GM06990 (cell line): Measurements from ENCODE around the gene RIOK3.

ENCODE experiments used
- DNase-seq: peaks from one replicate; pipeline ENCODE4 v3.0.0-alpha.2; 2011; ENCODE audit not compliant: insufficient read length; ENCODE audit errors: extremely low read depth
- H3K27me3 ChIP-seq: replicated peaks from 2 replicates; pipeline ENCODE4 v1.6.0; 2011; ENCODE audit warnings: low read length; ENCODE audit not compliant: control insufficient read depth, insufficient read depth
- H3K36me3 ChIP-seq: 2 replicates; pipeline ENCODE4 v1.5.1; 2011; ENCODE audit warnings: low read length; ENCODE audit not compliant: control insufficient read depth, insufficient read depth
- H3K4me3 ChIP-seq: replicated peaks from 2 replicates; pipeline ENCODE4 v1.5.1; 2011; ENCODE audit warnings: low read depth, mild to moderate bottlenecking, control low read depth, low read length
- TF ChIP-seq, protein P1 (sequence below): IDR thresholded peaks from 2 replicates; pipeline ENCODE4 v1.5.1; 2011; ENCODE audit warnings: low read length, control low read depth, mild to moderate bottlenecking, inconsistent platforms; ENCODE audit not compliant: insufficient read depth, poor library complexity, severe bottlenecking

RIOK3 gene

DNA sequence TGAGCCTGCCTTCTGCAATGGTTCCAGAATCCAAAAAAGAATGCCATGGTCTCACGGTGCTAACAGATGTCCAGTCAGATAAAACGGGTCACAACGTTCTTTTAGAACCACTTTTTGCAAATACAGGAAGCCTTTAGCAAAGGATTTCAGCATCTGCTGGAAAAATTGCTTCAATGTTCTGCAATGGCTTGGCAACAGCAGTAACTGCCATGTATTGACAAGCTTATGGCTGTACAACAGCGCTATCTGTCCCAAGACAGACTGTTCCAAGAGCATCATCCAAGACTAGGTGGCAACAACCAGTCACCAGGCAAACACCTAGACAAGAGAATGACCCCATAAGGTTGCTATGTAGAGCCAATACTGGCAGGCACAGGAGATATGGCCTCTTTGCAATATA lies 37.6 kb upstream of the RIOK3 start:
- Histone ChIP-seq H3K27me3 (no peaks in the 10 kb centered on the region), H3K36me3 (no peaks in the 10 kb centered on the region; the same call in 1 of the 2 replicates), H3K4me3 (no peak overlapping the region)
- no peak for DNase-seq
- TF ChIP-seq, protein P1, sequence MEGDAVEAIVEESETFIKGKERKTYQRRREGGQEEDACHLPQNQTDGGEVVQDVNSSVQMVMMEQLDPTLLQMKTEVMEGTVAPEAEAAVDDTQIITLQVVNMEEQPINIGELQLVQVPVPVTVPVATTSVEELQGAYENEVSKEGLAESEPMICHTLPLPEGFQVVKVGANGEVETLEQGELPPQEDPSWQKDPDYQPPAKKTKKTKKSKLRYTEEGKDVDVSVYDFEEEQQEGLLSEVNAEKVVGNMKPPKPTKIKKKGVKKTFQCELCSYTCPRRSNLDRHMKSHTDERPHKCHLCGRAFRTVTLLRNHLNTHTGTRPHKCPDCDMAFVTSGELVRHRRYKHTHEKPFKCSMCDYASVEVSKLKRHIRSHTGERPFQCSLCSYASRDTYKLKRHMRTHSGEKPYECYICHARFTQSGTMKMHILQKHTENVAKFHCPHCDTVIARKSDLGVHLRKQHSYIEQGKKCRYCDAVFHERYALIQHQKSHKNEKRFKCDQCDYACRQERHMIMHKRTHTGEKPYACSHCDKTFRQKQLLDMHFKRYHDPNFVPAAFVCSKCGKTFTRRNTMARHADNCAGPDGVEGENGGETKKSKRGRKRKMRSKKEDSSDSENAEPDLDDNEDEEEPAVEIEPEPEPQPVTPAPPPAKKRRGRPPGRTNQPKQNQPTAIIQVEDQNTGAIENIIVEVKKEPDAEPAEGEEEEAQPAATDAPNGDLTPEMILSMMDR, result no peak

- TF ChIP-seq, protein P1, result no peak
- no peak for DNase-seq
These were observed 36.8 kb upstream of the RIOK3 start for GRCh38 chr18:23416298-23416697.

GRCh38 chr18:23421277-23421676 lies 31.8 kb upstream of the RIOK3 start:
- Histone ChIP-seq H3K36me3 (no peaks in the 10 kb centered on the region), H3K4me3 (no peak overlapping the region), H3K27me3 (no peaks in the 10 kb centered on the region)
- TF ChIP-seq, protein P1, result no peak
- no peak for DNase-seq

More at GRCh38 chr18:23416298-23416697, 36.8 kb upstream of the RIOK3 start:
- no peaks in the 10 kb centered on the region; the same call in 1 of the 2 replicates for H3K36me3 ChIP-seq
- H3K27me3 ChIP-seq, result no peaks in the 10 kb centered on the region
- no peak overlapping the region for H3K4me3 ChIP-seq

DNA sequence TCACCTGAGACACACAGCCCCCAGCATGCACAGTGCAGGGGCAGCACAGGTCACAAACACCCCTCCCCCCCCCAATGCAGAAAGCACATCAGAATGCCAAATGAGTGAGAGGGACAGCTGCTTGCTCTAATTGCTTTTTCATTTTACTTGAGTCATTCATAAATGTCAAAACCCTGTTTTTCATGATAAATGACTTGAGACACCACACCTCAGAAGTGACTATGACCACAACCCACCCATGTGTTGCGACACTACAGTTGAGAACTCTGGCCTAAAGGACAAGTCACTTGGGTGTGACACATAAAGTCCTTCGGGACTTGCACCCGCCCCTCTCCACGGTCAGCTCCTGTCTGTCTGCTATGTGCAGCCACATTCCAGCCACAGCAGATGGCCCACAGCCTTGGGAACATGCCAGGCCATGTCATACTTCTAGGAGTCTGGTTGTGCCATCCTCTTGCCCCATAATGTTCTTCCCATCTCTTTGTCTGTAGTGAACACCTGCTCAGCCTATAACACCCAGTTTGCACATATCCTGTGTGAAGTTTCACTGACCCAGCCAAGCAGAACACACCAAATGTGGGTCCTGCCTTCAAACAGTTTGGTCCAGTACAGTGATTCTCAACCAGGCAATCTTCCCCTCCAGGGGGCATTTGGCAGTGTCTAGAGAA lies 30.2 kb upstream of the RIOK3 start:
- H3K36me3 ChIP-seq, result no peaks in the 10 kb centered on the region
- peak; percentile 88 for DNase-seq
- TF ChIP-seq, protein P1, result peak; percentile 26
- peak overlapping the region; percentile 14; the same call in 1 of the 2 replicates for H3K4me3 ChIP-seq
- no peaks in the 10 kb centered on the region for H3K27me3 ChIP-seq

- Histone ChIP-seq H3K27me3 (no peaks in the 10 kb centered on the region), H3K4me3 (no peak overlapping the region), H3K36me3 (no peaks in the 10 kb centered on the region)
- no peak for DNase-seq
- TF ChIP-seq, protein P1, result no peak
These were observed 28.5 kb upstream of the RIOK3 start for GRCh38 chr18:23424616-23425015.
